ENCODE measurements around the gene GALR2. TPM values are rescaled to one million over a fixed set of nuclear protein-coding genes. Genes with fewer than 3 reads are reported as not detected.
A peak's percentile ranks its signal among the peaks of the same experiment; 100 is the strongest.

Gene GALR2
- total RNA-seq, 1 donor from 2014 or later, result 0.44 TPM

- ATAC-seq, result no peak
Observed at GRCh38 chr17:76079956-76080767, 5.6 kb downstream of the GALR2 start.

- no peak for ATAC-seq
Observed at GRCh38 chr17:76080768-76081287, 6.2 kb downstream of the GALR2 start.

GRCh38 chr17:76081295-76082210, 7.0 kb downstream of the GALR2 start:
- no peak for ATAC-seq

GRCh38 chr17:76082326-76083251, 8.0 kb downstream of the GALR2 start:
- no peak for ATAC-seq

GRCh38 chr17:76083536-76084182, 9.1 kb downstream of the GALR2 start:
- ATAC-seq, result no peak

- ATAC-seq, result no peak
Observed at GRCh38 chr17:76085066-76085730, 10.6 kb downstream of the GALR2 start.

GRCh38 chr17:76085731-76086366, 11.3 kb downstream of the GALR2 start:
- peak; percentile 27 for ATAC-seq

GRCh38 chr17:76086384-76086783, 11.8 kb downstream of the GALR2 start:
- no peak for ATAC-seq

GRCh38 chr17:76087531-76087930, 12.9 kb downstream of the GALR2 start:
- ATAC-seq, result no peak

- no peak for ATAC-seq
Observed at GRCh38 chr17:76088041-76088867, 13.7 kb downstream of the GALR2 start.

GRCh38 chr17:76088868-76089576, 14.4 kb downstream of the GALR2 start:
- no peak for ATAC-seq

- no peak for ATAC-seq
Observed at GRCh38 chr17:76089680-76090516, 15.3 kb downstream of the GALR2 start.

GRCh38 chr17:76090517-76091129, 16.0 kb downstream of the GALR2 start:
- ATAC-seq, result no peak

GRCh38 chr17:76091526-76092286, 17.1 kb downstream of the GALR2 start:
- ATAC-seq, result no peak

GRCh38 chr17:76092526-76093413, 18.2 kb downstream of the GALR2 start:
- ATAC-seq, result no peak

GRCh38 chr17:76094046-76094445, 19.5 kb downstream of the GALR2 start:
- no peak for ATAC-seq

Data from esophagus mucosa (tissue), 1 donor.